Hematopoietic multipotent progenitor cell (in vitro differentiated cells): ENCODE measurements around the gene NUTM2E. TPM values are rescaled to one million over a fixed set of nuclear protein-coding genes. Genes with fewer than 3 reads are reported as not detected.
"Not testable (repeated sequence)": the region's sequence is repeated elsewhere in the genome, so short reads cannot be mapped to it uniquely, and the experiment has no call there.

Source experiments
- DNase-seq, 3 donors: peaks; one replicate each; pipeline ENCODE4 v3.0.0-alpha.2; 2011 to 2015; ENCODE audit warnings: low read depth in 2 of 3, low spot score in 2 of 3
- total RNA-seq: library from RNA; depleted of rRNA; stranded (reverse); fragments of >200 nt; gene quantifications from one replicate; pipeline ENCODE4 v1.2.3, GENCODE V29; 2012

The NUTM2E gene
- total RNA-seq, 1 donor, result under 0.01 TPM

DNA sequence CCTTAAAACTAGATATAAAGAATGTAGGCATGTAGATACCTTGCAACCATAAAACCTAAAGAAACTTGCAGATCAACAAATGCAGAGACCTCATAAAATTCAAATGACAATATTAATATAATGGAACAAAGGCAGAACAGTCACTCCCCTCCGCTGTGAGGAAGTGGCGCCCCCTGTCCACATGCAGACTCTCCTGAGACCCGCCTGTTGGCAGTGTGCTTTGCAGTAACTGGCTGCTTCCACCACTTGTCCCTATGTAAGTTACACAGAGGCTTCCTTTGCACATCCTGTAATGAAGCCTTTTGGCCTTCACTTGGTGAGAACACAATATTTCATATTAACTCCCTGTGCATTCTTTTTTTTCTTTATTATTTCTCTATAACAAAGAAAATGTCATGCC is 36.3 kb downstream of the NUTM2E start:
- DNase-seq, result peak in 1 of 3 donors; percentile 16

DNA sequence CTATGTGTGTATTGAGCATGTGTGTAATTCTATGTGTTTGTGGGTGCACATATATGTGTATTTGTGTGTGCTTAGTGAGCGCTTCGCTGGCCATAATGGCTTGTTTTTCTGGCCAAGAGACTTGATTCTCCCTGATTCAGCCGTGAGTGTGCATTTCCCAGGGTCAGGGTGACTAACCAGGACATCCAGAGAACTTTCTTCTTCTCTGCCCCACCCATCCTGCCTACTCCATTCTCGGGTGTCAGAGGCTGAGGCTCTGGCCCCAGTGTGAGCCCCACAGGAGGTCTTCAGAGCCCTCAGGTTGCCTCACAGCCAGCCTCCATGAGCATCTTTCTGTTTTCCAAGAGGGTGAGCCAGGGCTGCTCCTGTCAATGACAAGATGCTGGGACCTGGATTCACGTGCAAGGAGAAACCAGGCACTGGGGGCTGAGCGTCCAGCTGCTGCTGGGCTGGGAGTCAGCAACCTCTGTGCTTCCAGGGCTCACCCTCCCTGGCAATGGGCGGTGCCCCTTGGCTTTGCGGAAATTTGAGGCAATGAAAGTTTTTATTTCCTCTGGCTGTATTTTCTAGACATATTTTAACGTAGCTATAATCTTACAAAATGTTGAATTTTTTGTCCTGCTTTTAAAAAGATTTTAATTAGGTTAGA is 40.5 kb downstream of the NUTM2E start:
- DNase-seq, result not testable (repeated sequence)

DNA sequence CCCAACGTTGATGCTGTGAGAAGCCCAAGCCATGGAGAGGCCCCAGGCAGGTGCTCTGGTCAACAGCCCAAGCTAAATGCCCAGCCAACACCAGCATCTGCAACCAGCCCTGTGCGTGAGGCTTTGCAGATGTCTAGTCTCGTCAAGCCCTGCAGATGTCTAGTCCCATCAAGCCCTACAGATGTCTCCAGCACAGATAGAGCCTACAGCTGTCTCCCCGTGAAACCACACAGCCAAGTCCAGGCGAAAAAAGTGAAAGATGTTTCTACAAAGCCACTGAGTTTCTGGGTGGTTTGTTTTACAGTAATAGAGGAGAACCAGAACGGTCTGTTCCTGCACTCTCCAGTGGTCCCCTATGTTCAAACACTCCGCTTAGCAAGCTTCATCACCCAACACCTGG is 41.5 kb downstream of the NUTM2E start:
- DNase-seq, result not testable (repeated sequence)

DNA sequence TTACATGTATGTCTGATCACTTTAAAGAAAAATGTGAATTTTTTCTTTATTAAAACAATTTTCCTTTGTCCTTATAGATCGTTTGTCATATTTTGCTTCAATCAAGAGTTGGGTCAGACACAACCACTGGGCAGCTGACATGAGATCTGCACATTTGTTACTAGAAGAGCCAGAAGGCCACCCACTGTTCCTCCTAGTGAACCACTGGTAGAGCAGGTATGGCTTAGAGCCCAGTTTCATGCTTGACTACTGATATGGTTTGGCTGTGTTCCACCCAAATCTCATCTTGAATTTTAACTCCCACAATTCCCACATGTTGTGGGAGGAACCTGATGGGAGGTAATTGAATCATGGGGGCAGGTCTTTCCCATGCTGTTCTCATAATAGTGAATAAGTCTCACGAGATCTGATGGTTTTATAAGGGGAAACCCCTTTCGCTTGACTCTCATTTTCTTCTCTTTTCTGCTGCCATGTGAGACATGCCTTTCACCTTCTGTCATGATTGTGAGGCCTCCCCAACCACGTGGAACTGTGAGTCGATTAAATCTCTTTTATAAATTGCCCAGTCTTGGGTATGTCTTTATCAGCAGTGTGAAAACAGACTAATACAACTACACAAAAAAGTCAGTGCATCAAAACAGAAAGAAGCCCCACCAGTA is 43.0 kb downstream of the NUTM2E start:
- DNase-seq, result not testable (repeated sequence)

DNA sequence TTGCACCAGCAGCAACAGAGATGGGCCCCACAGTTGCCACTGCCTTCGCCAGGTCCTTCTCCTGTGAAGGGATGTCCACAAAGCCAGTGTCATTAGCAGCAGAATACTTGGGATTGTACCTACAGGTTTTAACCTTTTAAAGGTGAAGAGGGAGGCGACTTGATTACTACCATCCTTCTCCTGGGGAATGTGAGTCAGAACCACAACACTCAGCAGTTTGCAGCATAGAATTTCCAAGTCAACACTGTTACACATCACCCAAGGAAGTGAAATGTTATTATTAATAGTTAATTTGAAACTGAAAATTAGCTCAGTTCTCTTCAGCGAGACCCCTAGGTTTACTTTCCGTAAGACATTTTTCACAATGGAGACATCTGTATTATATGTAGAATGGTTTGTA is 45.2 kb downstream of the NUTM2E start:
- DNase-seq, result not testable (repeated sequence)

Other genes with a start within 250 kb of the NUTM2E start
- not detected for gene SFTPA1, start 215.8 kb upstream of the NUTM2E start, total RNA-seq
- gene NUTM2B, start 123.5 kb upstream of the NUTM2E start, total RNA-seq, result 1.6 TPM
- not detected for gene SFTPD, start 122.4 kb downstream of the NUTM2E start, total RNA-seq